Measurements from ENCODE around the gene HECTD3. TPM values are rescaled to one million over a fixed set of nuclear protein-coding genes. Genes with fewer than 3 reads are reported as not detected.
"Not testable (repeated sequence)": the region's sequence is repeated elsewhere in the genome, so short reads cannot be mapped to it uniquely, and the experiment has no call there.

Gene HECTD3
- polyA plus RNA-seq, 1 donor: 34.8 TPM

- no peak for DNase-seq
These were observed 25.3 kb downstream of the HECTD3 start for GRCh38 chr1:44985747-44986359.

GRCh38 chr1:44977372-44977771 lies 33.8 kb downstream of the HECTD3 start:
- DNase-seq: not testable (repeated sequence)

GRCh38 chr1:44976252-44976651 lies 34.9 kb downstream of the HECTD3 start:
- DNase-seq: no peak

- no peak for DNase-seq
These were observed 37.5 kb downstream of the HECTD3 start for GRCh38 chr1:44973645-44974044.

GRCh38 chr1:44970317-44970716 lies 40.8 kb downstream of the HECTD3 start:
- DNase-seq: no peak

GRCh38 chr1:44964396-44964795 lies 46.7 kb downstream of the HECTD3 start:
- DNase-seq: no peak

- DNase-seq: no peak
These were observed 48.4 kb downstream of the HECTD3 start for GRCh38 chr1:44962729-44963128.

- not testable (repeated sequence) for DNase-seq
These were observed 49.1 kb downstream of the HECTD3 start for GRCh38 chr1:44962022-44962421.

- not testable (repeated sequence) for DNase-seq
These were observed 53.6 kb downstream of the HECTD3 start for GRCh38 chr1:44957566-44957965.

- DNase-seq: not testable (repeated sequence)
These were observed 55.0 kb downstream of the HECTD3 start for GRCh38 chr1:44956077-44956476.

Other genes starting within 250 kb of the HECTD3 start
- gene RPS8, start 235.8 kb downstream of the HECTD3 start, polyA plus RNA-seq (ENCODE audit: insufficient read length): 2,950 TPM
- gene BEST4, start 223.2 kb downstream of the HECTD3 start, polyA plus RNA-seq (ENCODE audit: insufficient read length): 0.19 TPM
- 12.4 TPM for gene PLK3, start 210.9 kb downstream of the HECTD3 start, polyA plus RNA-seq (ENCODE audit: insufficient read length)
- not detected for gene DYNLT4, start 204.0 kb downstream of the HECTD3 start, polyA plus RNA-seq (ENCODE audit: insufficient read length)
- 7.9 TPM for gene BTBD19, start 202.8 kb downstream of the HECTD3 start, polyA plus RNA-seq (ENCODE audit: insufficient read length)
- gene PTCH2, start 168.1 kb downstream of the HECTD3 start, polyA plus RNA-seq (ENCODE audit: insufficient read length): 10.0 TPM
- 24.6 TPM for gene EIF2B3, start 24.7 kb downstream of the HECTD3 start, polyA plus RNA-seq (ENCODE audit: insufficient read length)
- gene UROD, start 930 bp upstream of the HECTD3 start, polyA plus RNA-seq (ENCODE audit: insufficient read length): 80.1 TPM
- gene ZSWIM5, start 195.3 kb upstream of the HECTD3 start, polyA plus RNA-seq (ENCODE audit: insufficient read length): 0.34 TPM